Activated CD8-positive, alpha-beta T cell treated with anti-CD3 and anti-CD28 coated beads for 36 hours (primary cell): ENCODE results near the gene HSPA1A. TPM values are rescaled to one million over a fixed set of nuclear protein-coding genes. Genes with fewer than 3 reads are reported as not detected.
A peak's percentile ranks its signal among the peaks of the same experiment; 100 is the strongest.

Source experiments
- ATAC-seq: fragments of 200-7000 bp; cut with Tn5 transposase; one replicate; pipeline ENCODE4 v1.10.0; 2021; ENCODE audit warnings: mild to moderate bottlenecking, moderate library complexity
- CTCF ChIA-PET: fragments of 350-600 bp; sonication (Branson Sonifier 250); formaldehyde crosslinking; loops from one replicate; lab custom pipeline; 2021; ENCODE audit warnings: antibody characterized with exemption; lab: Charles Lee
- POLR2A ChIA-PET: fragments of 350-600 bp; sonication (Branson Sonifier 250); formaldehyde crosslinking; loops from one replicate; lab custom pipeline; 2021; ENCODE audit warnings: antibody characterized with exemption; lab: Charles Lee
- DNase-seq: peaks from one replicate; pipeline ENCODE4 v3.0.0-alpha.2; 2020
- H3K27ac Mint-ChIP-seq: one replicate; pipeline ENCODE4 v1.8.0; 2021; ENCODE audit warnings: mild to moderate bottlenecking, mixed read lengths
- H3K27me3 Mint-ChIP-seq: one replicate; pipeline ENCODE4 v1.8.0; 2021; ENCODE audit warnings: mixed read lengths
- H3K36me3 Mint-ChIP-seq: one replicate; pipeline ENCODE4 v1.8.0; 2021; ENCODE audit warnings: low read depth, mixed read lengths
- H3K4me1 Mint-ChIP-seq: one replicate; pipeline ENCODE4 v1.8.0; 2021; ENCODE audit warnings: low read depth, mixed read lengths
- H3K4me3 Mint-ChIP-seq: one replicate; pipeline ENCODE4 v1.8.0; 2021; ENCODE audit warnings: mild to moderate bottlenecking, moderate library complexity, mixed read lengths
- H3K9me3 Mint-ChIP-seq: one replicate; pipeline ENCODE4 v1.8.0; 2021; ENCODE audit warnings: mixed read lengths
- CTCF ChIP-seq: fragments of 200-600 bp; IDR thresholded peaks from one replicate; pipeline ENCODE4 v1.8.0; 2022; ENCODE audit warnings: antibody characterized with exemption, mild to moderate bottlenecking
- intact Hi-C: fragments of 100-400 bp; cut with micrococcal nuclease; formaldehyde crosslinking; loops from one replicate; pipeline ENCODE4 v1.10.0; 2022
- total RNA-seq, 2 experiments: library from RNA; stranded (reverse); gene quantifications; one replicate each; pipeline ENCODE4 v1.2.3, GENCODE V29; 2021

The HSPA1A gene
- total RNA-seq, 2 experiments from 2014 or later, result 36.6 to 37.8 TPM

DNA sequence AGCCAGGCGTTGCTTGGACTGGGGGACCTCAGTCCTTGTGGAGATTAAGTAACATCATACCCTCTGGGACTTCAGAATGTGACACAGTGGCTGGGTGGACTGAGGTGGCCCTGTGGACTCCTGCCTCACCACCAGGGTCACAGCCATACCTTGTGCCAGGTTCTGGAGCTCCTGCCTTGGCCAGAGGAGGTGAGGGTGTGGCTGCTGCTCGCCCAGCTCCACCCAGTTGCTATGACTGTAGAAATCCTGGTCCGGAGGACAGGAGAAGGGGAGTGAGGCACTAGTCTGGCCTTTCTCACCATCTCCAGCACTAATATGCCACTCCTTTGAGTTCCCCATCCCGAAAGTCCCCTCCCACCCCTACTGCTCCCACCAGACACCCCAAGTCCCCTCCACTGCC, 40.2 kb upstream of the HSPA1A start:
- ATAC-seq (no peak), DNase-seq (no peak)
- intact Hi-C loops, result no loop called here
- ChIA-PET CTCF (interaction anchor here (0.7 to 1.6 kb wide), 3 partner anchors 16 to 45 kb away, joined by 3 to 5 read pairs (median 4); partner anchors contain the start of gene DDAH2), POLR2A (interaction anchor here (0.6 to 2.0 kb wide), 6 partner anchors 9 to 137 kb away, joined by 3 to 7 read pairs (median 3); partner anchors contain the start of gene CLIC1)
- H3K27ac Mint-ChIP-seq, result no peak overlapping the region
- peaks cover 11% of the 10 kb centered on the region for H3K36me3 Mint-ChIP-seq
- peaks cover 43% of the 10 kb centered on the region for H3K4me1 Mint-ChIP-seq
- H3K9me3 Mint-ChIP-seq, result no peaks in the 10 kb centered on the region
- TF ChIP-seq CTCF, result no peak
- H3K27me3 Mint-ChIP-seq, result no peaks in the 10 kb centered on the region
- no peak overlapping the region for H3K4me3 Mint-ChIP-seq

DNA sequence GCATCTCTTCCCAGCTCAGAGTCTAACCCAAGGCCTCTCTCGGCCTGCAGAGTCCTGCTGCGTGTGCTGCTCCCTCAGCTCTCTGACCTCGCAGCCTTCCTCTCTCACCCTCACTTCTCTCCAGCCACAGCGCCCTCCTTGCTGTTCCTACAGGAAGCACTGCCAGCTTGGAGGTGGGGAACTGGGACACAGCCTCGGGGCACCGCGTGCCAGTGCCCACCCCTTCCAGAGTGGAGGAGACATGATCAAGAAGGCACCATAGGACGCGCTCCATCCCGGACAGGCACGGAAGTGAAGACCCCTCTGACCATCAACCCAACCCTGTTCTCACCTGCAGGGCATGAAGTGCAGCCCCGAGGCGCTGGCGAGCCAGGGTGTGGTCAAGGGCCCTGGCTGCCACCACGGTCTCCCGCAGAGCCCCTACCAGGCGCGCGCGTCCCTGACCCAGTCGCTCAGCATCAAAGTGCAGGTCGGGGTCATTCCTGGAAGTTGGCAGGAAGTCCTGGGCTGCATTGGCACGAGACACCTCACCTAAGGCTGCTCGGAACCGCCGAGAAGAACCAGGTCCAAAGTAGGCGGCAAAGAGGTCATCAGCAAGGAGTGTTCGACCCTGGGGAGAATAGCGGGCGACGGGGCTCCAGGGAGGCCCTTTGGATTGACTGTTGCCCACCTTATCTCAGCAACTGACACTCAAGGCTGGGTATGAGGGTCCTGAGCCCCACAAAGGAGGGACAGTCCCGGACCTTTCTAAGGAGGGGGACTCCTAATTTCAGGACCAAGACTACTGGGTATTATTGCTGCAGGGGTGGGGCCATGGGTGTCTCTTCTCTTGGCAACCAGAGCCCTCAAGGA, 39.5 kb upstream of the HSPA1A start:
- DNase-seq, result no peak
- no peak for TF ChIP-seq CTCF
- Mint-ChIP-seq H3K4me1 (peaks cover 43% of the 10 kb centered on the region), H3K27ac (peak overlapping the region; percentile 73), H3K27me3 (no peaks in the 10 kb centered on the region), H3K9me3 (no peaks in the 10 kb centered on the region), H3K4me3 (peak overlapping the region; percentile 7), H3K36me3 (peaks cover 16% of the 10 kb centered on the region)
- intact Hi-C loops, result no loop called here
- no peak for ATAC-seq
- POLR2A ChIA-PET, result interaction anchor here (0.6 to 2.0 kb wide), 6 partner anchors 10 to 194 kb away, joined by 3 to 7 read pairs (median 3); partner anchors contain the start of gene LTB
- CTCF ChIA-PET, result interaction anchor here (1.3 to 1.6 kb wide), 2 partner anchors 16 to 46 kb away, joined by 4 to 5 read pairs; partner anchors contain the start of gene DDAH2

DNA sequence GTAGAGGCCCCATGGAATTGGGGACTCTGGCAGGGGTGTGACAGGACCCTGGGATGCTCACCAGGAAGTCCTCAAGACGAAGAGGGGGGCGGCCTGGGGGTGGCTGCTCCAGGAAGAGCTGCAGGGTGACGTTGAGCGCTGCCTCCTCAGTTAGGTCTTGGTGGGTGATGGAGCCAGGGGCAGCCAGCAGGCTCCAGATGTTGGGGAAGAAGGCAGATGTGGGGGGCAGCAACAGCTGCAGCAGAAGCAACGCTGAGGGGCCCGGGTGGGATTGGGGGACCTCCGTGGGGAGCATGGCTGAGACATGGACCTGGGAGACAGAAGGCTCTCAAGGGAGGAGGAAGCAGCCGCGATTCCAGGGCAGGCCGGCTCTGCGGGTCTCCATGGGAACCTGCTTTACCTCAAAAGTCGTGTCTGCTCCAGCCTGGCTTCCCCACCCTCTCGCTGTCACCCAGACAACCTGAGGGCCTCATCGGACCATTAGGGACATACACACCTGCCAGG, 38.8 kb upstream of the HSPA1A start:
- Mint-ChIP-seq H3K4me1 (peaks cover 38% of the 10 kb centered on the region), H3K9me3 (no peaks in the 10 kb centered on the region), H3K27ac (peak overlapping the region; percentile 73), H3K27me3 (no peaks in the 10 kb centered on the region), H3K36me3 (peaks cover 21% of the 10 kb centered on the region), H3K4me3 (peak overlapping the region; percentile 7)
- ChIA-PET CTCF (interaction anchor here (5.5 kb wide), 1 partner anchor 14 kb away, joined by 34 read pairs; no protein-coding TSS in a partner anchor), POLR2A (interaction anchor here (1.6 to 1.7 kb wide), 2 partner anchors 11 to 194 kb away, joined by 3 to 5 read pairs; partner anchors contain the start of gene LTB)
- no peak for TF ChIP-seq CTCF
- DNase-seq (no peak), ATAC-seq (peak; percentile 21)
- intact Hi-C loops, result no loop called here

DNA sequence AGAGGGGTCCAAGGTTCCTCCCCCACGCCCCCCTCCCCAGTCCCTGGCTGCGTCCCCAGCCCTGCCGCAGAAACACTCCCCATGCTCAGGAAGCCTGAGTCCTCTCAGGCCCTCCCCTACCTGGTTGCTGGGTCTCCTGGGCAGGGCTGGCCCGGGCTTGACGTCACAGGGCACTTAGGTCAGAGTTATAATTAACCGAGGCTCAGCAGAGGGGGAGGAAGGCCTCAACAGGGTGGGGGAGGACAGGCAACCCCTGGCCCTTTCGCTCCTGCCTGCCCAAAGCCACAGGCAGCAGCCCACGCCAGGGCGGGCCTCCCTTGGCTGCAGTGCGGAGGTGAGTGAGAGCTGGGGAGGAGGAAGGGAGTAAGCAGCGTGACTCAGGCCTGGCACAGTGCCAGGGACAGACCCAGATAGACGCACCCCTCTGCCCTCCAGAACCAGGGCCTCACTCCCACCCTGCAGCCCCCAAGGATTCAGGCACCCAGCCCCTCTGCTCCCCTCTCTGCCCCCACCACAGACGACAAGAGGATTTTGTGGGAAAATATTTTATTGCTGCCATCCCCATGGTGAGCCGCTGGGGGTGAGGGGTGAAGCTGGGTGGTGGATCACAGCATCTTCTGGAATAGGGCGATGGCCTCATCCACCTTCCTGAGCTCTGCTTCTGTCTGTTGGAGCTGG, 38.2 kb upstream of the HSPA1A start, which contains the start of gene VWA7:
Gene VWA7 (minus strand): TSS at position 340 of the 678 bp plus-strand sequence. CDS start 549 bp downstream, outside the sequence.
- H3K9me3 Mint-ChIP-seq, result no peaks in the 10 kb centered on the region
- peak; percentile 96 for ATAC-seq
- peak; percentile 95 for DNase-seq
- TF ChIP-seq CTCF, result no peak
- H3K27me3 Mint-ChIP-seq, result no peaks in the 10 kb centered on the region
- H3K4me1 Mint-ChIP-seq, result peaks cover 36% of the 10 kb centered on the region
- ChIA-PET CTCF (interaction anchor here (0.7 to 5.5 kb wide), 4 partner anchors 8 to 37 kb away, joined by 3 to 34 read pairs (median 15); partner anchors contain the start of genes LSM2 and MSH5), POLR2A (interaction anchor here (0.6 to 1.7 kb wide), 9 partner anchors 11 to 235 kb away, joined by 3 to 5 read pairs (median 3); partner anchors contain the start of genes DDX39B, LSM2, LTB and MSH5)
- intact Hi-C loops, result no loop called here
- H3K27ac Mint-ChIP-seq, result peak within 1 kb of the TSS; percentile 73
- peaks cover 25% of the 10 kb centered on the region for H3K36me3 Mint-ChIP-seq
- H3K4me3 Mint-ChIP-seq, result peak within 1 kb of the TSS; percentile 15
